A673 (cell line): ENCODE results near the gene DSCAM. TPM values are rescaled to one million over a fixed set of nuclear protein-coding genes. Genes with fewer than 3 reads are reported as not detected.

ENCODE experiments used
- BruUV-seq: library from RNA; stranded (reverse); fragments of 400-500 nt; replicated peaks from 2 replicates; lab custom pipeline; 2021; lab: Mats Ljungman, UMichigan
- CTCF ChIA-PET: fragments of 300-600 bp; sonication (Branson Sonifier 250); formaldehyde crosslinking; loops from one replicate; lab custom pipeline; 2022; ENCODE audit warnings: antibody characterized with exemption; lab: Charles Lee
- POLR2A ChIA-PET: fragments of 300-600 bp; sonication (Branson Sonifier 250); formaldehyde crosslinking; loops from one replicate; lab custom pipeline; 2022; ENCODE audit warnings: antibody characterized with exemption; ENCODE audit not compliant: low non-redundant PET; lab: Charles Lee
- DNase-seq: peaks from one replicate; pipeline ENCODE4 v3.0.0-alpha.2; 2015; ENCODE audit warnings: low spot score
- H3K27ac ChIP-seq: fragments of 200-600 bp; sonication (generic); 2 replicates; pipeline ENCODE4 v1.5.1; 2016; ENCODE audit warnings: mixed run types, low read depth, mild to moderate bottlenecking, mixed read lengths, antibody characterized with exemption, low read length; ENCODE audit not compliant: poor library complexity, severe bottlenecking
- H3K27me3 ChIP-seq: fragments of 200-600 bp; sonication (generic); replicated peaks from 2 replicates; pipeline ENCODE4 v1.6.1; 2017; ENCODE audit warnings: mixed run types, low read depth, mild to moderate bottlenecking, mixed read lengths, antibody characterized with exemption, low read length; ENCODE audit not compliant: insufficient read depth, poor library complexity
- H3K36me3 ChIP-seq: fragments of 200-600 bp; sonication (generic); 2 replicates; pipeline ENCODE4 v1.6.1; 2016; ENCODE audit warnings: mixed run types, mild to moderate bottlenecking, mixed read lengths, antibody characterized with exemption, low read length; ENCODE audit not compliant: insufficient read depth, poor library complexity, severe bottlenecking
- H3K4me1 ChIP-seq: fragments of 200-600 bp; sonication (generic); 2 replicates; pipeline ENCODE4 v1.6.1; 2017; ENCODE audit warnings: mixed run types, mild to moderate bottlenecking, mixed read lengths, antibody characterized with exemption, low read length; ENCODE audit not compliant: insufficient read depth, poor library complexity, severe bottlenecking
- H3K4me3 ChIP-seq: fragments of 200-600 bp; sonication (generic); 2 replicates; pipeline ENCODE4 v1.5.1; 2016; ENCODE audit warnings: low read depth, mixed run types, mild to moderate bottlenecking, mixed read lengths, low read length; ENCODE audit not compliant: poor library complexity, severe bottlenecking
- H3K9me3 ChIP-seq: fragments of 200-600 bp; sonication (generic); 2 replicates; pipeline ENCODE4 v1.6.1; 2016; ENCODE audit warnings: mixed run types, low read depth, mild to moderate bottlenecking, mixed read lengths, antibody characterized with exemption, low read length; ENCODE audit not compliant: poor library complexity, severe bottlenecking
- CTCF ChIP-seq: fragments of 300-800, 200-600 bp; sonication (generic); conservative IDR thresholded peaks from 2 replicates; pipeline ENCODE4 v1.5.1; 2017; ENCODE audit warnings: low read depth, mild to moderate bottlenecking, antibody characterized with exemption, low read length, moderate library complexity, mixed read lengths
- EZH2 ChIP-seq: fragments of 200-600 bp; sonication (generic); IDR thresholded peaks from 2 replicates; pipeline ENCODE4 v1.6.1; 2017; ENCODE audit warnings: borderline replicate concordance, low read depth, mild to moderate bottlenecking, mixed read lengths, antibody characterized with exemption, low read length; ENCODE audit not compliant: poor library complexity, severe bottlenecking
- intact Hi-C: fragments of 100-400 bp; cut with micrococcal nuclease; formaldehyde crosslinking; loops from one replicate; pipeline ENCODE4 v1.10.0; 2022; ENCODE audit not compliant: unreplicated experiment
- total RNA-seq: library from RNA; stranded (reverse); gene quantifications from 2 replicates; pipeline ENCODE4 v1.2.3, GENCODE V29; 2021

The DSCAM gene
- total RNA-seq, 1 experiment from 2014 or later, result not detected

- BruUV-seq, result no TSS peak
- no peak for DNase-seq
- Histone ChIP-seq H3K27ac (no peak overlapping the region), H3K27me3 (no peaks in the 10 kb centered on the region), H3K4me3 (no peak overlapping the region), H3K4me1 (no peaks in the 10 kb centered on the region), H3K9me3 (peaks cover 19% of the 10 kb centered on the region), H3K36me3 (no peaks in the 10 kb centered on the region)
- POLR2A ChIA-PET, result no interaction called here
- CTCF ChIA-PET, result no interaction called here
- intact Hi-C loops, result loop anchor here (10.0 kb wide), 1 partner anchor 48 kb away; no protein-coding TSS in a partner anchor
- TF ChIP-seq EZH2, result no peak
- TF ChIP-seq CTCF, result no peak
Measured at GRCh38 chr21:40002978-40003377, 844.0 kb downstream of the DSCAM start.

GRCh38 chr21:39984286-39984991 is 862.5 kb downstream of the DSCAM start:
- TF ChIP-seq CTCF (no peak), EZH2 (no peak)
- CTCF ChIA-PET, result no interaction called here
- no TSS peak for BruUV-seq
- POLR2A ChIA-PET, result no interaction called here
- intact Hi-C loops, result no loop called here
- H3K4me3 ChIP-seq, result no peak overlapping the region
- H3K27me3 ChIP-seq, result no peaks in the 10 kb centered on the region
- H3K27ac ChIP-seq, result no peak overlapping the region
- no peak for DNase-seq
- no peaks in the 10 kb centered on the region for H3K36me3 ChIP-seq
- H3K4me1 ChIP-seq, result no peaks in the 10 kb centered on the region
- H3K9me3 ChIP-seq, result peaks cover 11% of the 10 kb centered on the region

- no TSS peak for BruUV-seq
- no peak for DNase-seq
- H3K4me3 ChIP-seq, result no peak overlapping the region
- no peaks in the 10 kb centered on the region for H3K27me3 ChIP-seq
- POLR2A ChIA-PET, result no interaction called here
- TF ChIP-seq CTCF (no peak), EZH2 (no peak)
- intact Hi-C loops, result no loop called here
- no peaks in the 10 kb centered on the region for H3K36me3 ChIP-seq
- no peaks in the 10 kb centered on the region for H3K4me1 ChIP-seq
- CTCF ChIA-PET, result no interaction called here
- peaks cover 6% of the 10 kb centered on the region for H3K9me3 ChIP-seq
- H3K27ac ChIP-seq, result no peak overlapping the region
Measured at GRCh38 chr21:39980241-39980820, 866.6 kb downstream of the DSCAM start.
